Measurements from ENCODE around the gene POLG2. TPM values are rescaled to one million over a fixed set of nuclear protein-coding genes. Genes with fewer than 3 reads are reported as not detected.

POLG2 gene
- polyA plus RNA-seq, 2 of the 4 experiments (the other 2 are of a cell fraction) = 26.3 to 31.3 TPM

DNA sequence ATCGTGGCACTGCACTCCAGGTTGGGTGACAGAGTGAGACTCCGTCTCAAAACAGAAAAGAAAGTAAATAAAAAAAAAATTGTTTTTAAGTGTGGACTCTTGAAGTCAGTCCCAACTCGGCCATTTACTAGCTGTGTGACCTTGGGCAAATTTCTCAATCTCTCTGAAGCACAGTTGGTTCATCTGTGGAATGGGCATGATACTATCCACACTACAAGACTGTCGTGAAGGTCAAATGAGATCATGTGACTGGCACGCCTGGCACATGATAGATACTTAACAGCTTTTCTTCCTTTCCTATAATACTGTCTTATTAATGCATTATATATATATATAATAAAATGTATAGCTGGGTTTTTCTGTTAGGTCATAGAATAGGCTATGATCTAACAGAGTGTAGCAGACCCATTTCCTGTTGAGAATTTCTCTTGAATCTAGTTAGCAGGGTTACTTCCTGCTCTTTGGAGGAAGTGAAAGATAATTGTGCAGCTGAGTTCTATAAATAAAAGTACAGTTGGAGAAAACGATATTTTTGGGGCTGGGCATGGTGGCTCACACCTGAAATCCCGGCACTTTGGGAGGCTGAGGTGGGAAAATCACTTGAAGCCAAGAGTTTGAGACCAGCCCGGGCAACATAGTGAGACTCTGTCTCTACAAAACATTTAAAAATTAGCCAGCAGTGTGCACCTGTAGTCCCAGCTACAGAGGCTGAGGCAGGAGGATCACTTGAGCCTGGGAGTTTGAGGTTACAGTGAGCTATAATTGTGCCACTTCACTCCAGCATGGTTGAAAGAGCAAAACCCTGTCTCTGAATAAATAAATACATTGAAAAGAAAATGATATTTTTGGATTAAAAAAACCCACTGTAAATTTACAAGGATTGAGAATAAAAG is 40.6 kb downstream of the POLG2 start:
- POLR2A ChIA-PET = no interaction called here
- no peaks in the 10 kb centered on the region for H3K9me3 ChIP-seq
- no peak overlapping the region for H3K4me2 ChIP-seq
- H3K4me1 ChIP-seq = peaks cover 5% of the 10 kb centered on the region; the same call in 1 of the 3 replicates
- ATAC-seq = no peak
- H3K27ac ChIP-seq = no peak overlapping the region
- no peak for FAIRE-seq
- TF ChIP-seq KDM1A (IDR thresholded peaks at IDR 0.05; ENCODE audit: low read depth) (no peak), MAZ (IDR thresholded peaks at IDR 0.05; ENCODE audit: borderline replicate concordance, low read depth, low read length) (no peak), CBX2 (IDR thresholded peaks at IDR 0.05; ENCODE audit: borderline replicate concordance, low read depth) (no peak)
- TF ChIP-seq, protein P1, sequence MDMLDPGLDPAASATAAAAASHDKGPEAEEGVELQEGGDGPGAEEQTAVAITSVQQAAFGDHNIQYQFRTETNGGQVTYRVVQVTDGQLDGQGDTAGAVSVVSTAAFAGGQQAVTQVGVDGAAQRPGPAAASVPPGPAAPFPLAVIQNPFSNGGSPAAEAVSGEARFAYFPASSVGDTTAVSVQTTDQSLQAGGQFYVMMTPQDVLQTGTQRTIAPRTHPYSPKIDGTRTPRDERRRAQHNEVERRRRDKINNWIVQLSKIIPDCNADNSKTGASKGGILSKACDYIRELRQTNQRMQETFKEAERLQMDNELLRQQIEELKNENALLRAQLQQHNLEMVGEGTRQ (IDR thresholded peaks at IDR 0.05) = 0 out of 2 replicates have a peak, but pooled peaks have one; percentile 10
- TF ChIP-seq, protein P2, sequence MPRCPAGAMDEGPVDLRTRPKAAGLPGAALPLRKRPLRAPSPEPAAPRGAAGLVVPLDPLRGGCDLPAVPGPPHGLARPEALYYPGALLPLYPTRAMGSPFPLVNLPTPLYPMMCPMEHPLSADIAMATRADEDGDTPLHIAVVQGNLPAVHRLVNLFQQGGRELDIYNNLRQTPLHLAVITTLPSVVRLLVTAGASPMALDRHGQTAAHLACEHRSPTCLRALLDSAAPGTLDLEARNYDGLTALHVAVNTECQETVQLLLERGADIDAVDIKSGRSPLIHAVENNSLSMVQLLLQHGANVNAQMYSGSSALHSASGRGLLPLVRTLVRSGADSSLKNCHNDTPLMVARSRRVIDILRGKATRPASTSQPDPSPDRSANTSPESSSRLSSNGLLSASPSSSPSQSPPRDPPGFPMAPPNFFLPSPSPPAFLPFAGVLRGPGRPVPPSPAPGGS (IDR thresholded peaks at IDR 0.05) = no peak
- WGBS (ENCODE audit: missing lambda C conversion rate) = 74% methylated on average over 8 of the region's 8 CpGs
- DNase-seq (ENCODE audit: low read depth in 1 of 2, low spot score in 1 of 2) = no peak
- no peak overlapping the region for H3K4me3 ChIP-seq
- CTCF ChIA-PET = interaction anchor here (0.7 to 3.1 kb wide), 7 partner anchors 14 to 193 kb away, joined by 3 to 24 read pairs (median 3); no protein-coding TSS in a partner anchor

DNA sequence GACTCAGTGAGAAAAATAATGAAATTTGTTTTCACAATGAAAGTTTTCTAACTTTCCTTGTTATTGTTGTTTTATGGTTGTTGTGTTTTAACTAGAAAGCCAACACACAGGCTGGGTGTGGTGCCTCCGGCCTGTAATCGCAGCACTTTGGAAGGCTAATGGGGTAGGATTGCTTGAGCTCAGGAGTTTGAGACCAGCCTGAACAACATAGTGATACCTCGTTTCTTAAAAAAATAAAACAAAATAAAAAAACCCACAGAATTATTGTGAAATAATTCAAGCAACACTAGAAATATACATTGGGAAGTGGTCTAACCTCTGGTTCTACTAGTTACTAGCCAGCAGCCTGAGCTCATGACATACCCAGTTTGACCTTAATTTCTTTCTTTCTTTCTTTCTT is 47.3 kb downstream of the POLG2 start:
- ATAC-seq (no peak), FAIRE-seq (no peak), DNase-seq (ENCODE audit: low read depth in 1 of 2, low spot score in 1 of 2) (no peak)
- peaks cover 16% of the 10 kb centered on the region for H3K4me1 ChIP-seq
- 75% methylated on average over 3 of the region's 3 CpGs for WGBS (ENCODE audit: missing lambda C conversion rate)
- H3K27ac ChIP-seq = peak overlapping the region; percentile 12 to 66; a peak in 5 of 6 replicates
- TF ChIP-seq HOXB5 (CRISPR knock-in tag; IDR thresholded peaks at IDR 0.05) (no peak), FOXS1 (CRISPR knock-in tag; IDR thresholded peaks at IDR 0.05) (no peak), CEBPB (IDR thresholded peaks at IDR 0.05) (no peak; a peak in 1 of 4 replicates), TP53 (CRISPR knock-in tag; IDR thresholded peaks at IDR 0.05) (no peak)
- no peak overlapping the region for H3K4me3 ChIP-seq
- peak overlapping the region; percentile 48 for H3K4me2 ChIP-seq
- POLR2A ChIA-PET = interaction anchor here (1.0 to 1.3 kb wide), 2 partner anchors 57 kb away, joined by 3 read pairs; partner anchors contain the start of genes CEP95 and DDX5
- no peaks in the 10 kb centered on the region for H3K9me3 ChIP-seq
- CTCF ChIA-PET = interaction anchor here (0.6 to 7.6 kb wide), 5 partner anchors 11 to 691 kb away, joined by 3 to 54 read pairs (median 4); no protein-coding TSS in a partner anchor

DNA sequence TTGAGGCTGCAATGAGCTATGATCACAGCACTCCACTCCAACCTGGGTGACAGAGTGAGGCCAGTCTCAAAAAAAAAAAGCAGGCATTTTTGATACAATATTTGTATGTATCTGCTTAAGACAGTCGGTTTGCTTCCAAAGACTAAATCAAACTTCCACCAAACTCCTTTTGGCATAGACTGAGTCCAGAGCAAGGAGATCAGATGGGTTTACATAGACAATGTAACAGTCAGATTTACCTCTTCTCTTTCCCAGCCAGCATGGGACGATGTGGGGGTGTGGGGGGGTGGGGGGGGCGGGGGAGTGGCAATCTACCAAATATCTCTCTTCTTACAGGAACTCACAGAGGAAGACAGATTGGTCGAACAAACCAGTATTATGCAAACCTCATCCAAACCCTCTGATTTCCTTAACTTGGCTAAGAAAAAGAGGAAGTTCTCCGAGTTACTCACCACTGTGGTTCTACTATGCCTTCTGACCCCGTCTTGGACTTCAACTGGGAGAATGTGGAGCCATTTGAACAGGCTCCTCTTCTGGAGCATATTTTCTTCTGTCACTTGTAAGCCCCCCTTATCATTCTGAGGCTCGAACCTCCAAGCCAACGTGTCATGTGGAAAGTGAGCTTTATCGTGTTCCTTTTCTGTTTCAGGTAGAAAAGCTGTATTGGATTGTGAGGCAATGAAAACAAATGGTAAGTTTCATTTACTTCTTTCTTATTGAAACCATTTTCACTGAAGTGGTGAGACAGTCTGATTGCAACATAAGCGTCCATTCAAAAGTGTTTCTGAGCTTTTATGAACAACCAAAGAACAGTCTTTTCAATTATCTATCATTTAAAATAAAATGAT is 48.0 kb downstream of the POLG2 start, which contains the start of gene MILR1:
Gene MILR1, plus strand, starts transcription at position 451 of the 848 bp plus-strand sequence. Its CDS starts 54 bp downstream, at position 505.
- Histone ChIP-seq H3K9me3 (no peaks in the 10 kb centered on the region), H3K4me3 (no peak within 1 kb of the TSS), H3K4me1 (peaks cover 17% of the 10 kb centered on the region), H3K27ac (peak within 1 kb of the TSS; percentile 12 to 66), H3K4me2 (peak within 1 kb of the TSS; percentile 48)
- POLR2A ChIA-PET = interaction anchor here (1.0 kb wide), 1 partner anchor 57 kb away, joined by 3 read pairs; the partner anchor contains the start of genes CEP95 and DDX5
- TF ChIP-seq CEBPB (IDR thresholded peaks at IDR 0.05) (peak; percentile 22 to 31; a peak in 1 of 4 replicates), SMC3 (IDR thresholded peaks at IDR 0.05) (no peak), FOSL2 (IDR thresholded peaks at IDR 0.05) (peak; percentile 41; the same call in 1 of the 2 replicates), FOSL2 (CRISPR knock-in tag; IDR thresholded peaks at IDR 0.05) (peak; percentile 78)
- FAIRE-seq (no peak), DNase-seq (ENCODE audit: low read depth in 1 of 2, low spot score in 1 of 2) (peak; percentile 56 to 75), ATAC-seq (peak; percentile 91 to 96)
- CTCF ChIA-PET = interaction anchor here (0.6 to 7.6 kb wide), 8 partner anchors 11 to 691 kb away, joined by 3 to 54 read pairs (median 4); no protein-coding TSS in a partner anchor
- 35% methylated on average over 10 of the region's 10 CpGs for WGBS (ENCODE audit: missing lambda C conversion rate)

DNA sequence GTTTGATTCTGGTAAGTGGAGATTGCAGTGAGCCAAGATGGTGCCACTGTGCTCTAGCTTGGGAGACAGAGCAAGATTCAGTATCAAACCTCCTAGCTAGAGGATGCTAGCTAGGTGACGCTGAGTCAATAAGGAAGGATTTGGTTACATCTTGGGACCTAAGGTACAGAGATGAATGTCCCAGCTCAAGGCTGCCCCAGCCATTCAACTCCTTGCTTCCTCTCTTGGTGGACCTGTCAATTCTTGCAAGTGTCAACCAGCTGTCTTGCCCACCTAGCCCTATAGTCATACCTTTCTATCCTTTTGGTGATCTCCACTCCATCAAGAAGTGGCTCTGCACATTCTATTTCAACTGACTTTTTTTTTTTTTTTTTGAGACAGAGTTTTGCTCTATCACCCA is 49.3 kb downstream of the POLG2 start:
- H3K9me3 ChIP-seq = no peaks in the 10 kb centered on the region
- WGBS (ENCODE audit: missing lambda C conversion rate) = 95% methylated on average over 1 of the region's 1 CpG
- ChIA-PET POLR2A (interaction anchor here (0.8 kb wide), 1 partner anchor 33 kb away, joined by 3 read pairs; no protein-coding TSS in a partner anchor), CTCF (interaction anchor here (0.7 to 7.6 kb wide), 8 partner anchors 15 to 501 kb away, joined by 3 to 54 read pairs (median 4); no protein-coding TSS in a partner anchor)
- ATAC-seq = no peak
- DNase-seq (ENCODE audit: low read depth in 1 of 2, low spot score in 1 of 2) = no peak
- H3K4me1 ChIP-seq = peaks cover 31% of the 10 kb centered on the region
- no peak overlapping the region for H3K4me3 ChIP-seq
- H3K27ac ChIP-seq = no peak overlapping the region
- no peak for FAIRE-seq
- H3K4me2 ChIP-seq = no peak overlapping the region
- no peak for TF ChIP-seq CEBPB (IDR thresholded peaks at IDR 0.05)
- TF ChIP-seq, protein P3, sequence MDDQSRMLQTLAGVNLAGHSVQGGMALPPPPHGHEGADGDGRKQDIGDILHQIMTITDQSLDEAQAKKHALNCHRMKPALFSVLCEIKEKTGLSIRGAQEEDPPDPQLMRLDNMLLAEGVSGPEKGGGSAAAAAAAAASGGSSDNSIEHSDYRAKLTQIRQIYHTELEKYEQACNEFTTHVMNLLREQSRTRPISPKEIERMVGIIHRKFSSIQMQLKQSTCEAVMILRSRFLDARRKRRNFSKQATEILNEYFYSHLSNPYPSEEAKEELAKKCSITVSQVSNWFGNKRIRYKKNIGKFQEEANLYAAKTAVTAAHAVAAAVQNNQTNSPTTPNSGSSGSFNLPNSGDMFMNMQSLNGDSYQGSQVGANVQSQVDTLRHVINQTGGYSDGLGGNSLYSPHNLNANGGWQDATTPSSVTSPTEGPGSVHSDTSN (IDR thresholded peaks at IDR 0.05) = no peak
- no peak for TF ChIP-seq CHD2 (IDR thresholded peaks at IDR 0.05; ENCODE audit: low read length, partially characterized antibody)
- no peak for TF ChIP-seq FOSB (CRISPR knock-in tag; IDR thresholded peaks at IDR 0.05)
- TF ChIP-seq, protein P4, sequence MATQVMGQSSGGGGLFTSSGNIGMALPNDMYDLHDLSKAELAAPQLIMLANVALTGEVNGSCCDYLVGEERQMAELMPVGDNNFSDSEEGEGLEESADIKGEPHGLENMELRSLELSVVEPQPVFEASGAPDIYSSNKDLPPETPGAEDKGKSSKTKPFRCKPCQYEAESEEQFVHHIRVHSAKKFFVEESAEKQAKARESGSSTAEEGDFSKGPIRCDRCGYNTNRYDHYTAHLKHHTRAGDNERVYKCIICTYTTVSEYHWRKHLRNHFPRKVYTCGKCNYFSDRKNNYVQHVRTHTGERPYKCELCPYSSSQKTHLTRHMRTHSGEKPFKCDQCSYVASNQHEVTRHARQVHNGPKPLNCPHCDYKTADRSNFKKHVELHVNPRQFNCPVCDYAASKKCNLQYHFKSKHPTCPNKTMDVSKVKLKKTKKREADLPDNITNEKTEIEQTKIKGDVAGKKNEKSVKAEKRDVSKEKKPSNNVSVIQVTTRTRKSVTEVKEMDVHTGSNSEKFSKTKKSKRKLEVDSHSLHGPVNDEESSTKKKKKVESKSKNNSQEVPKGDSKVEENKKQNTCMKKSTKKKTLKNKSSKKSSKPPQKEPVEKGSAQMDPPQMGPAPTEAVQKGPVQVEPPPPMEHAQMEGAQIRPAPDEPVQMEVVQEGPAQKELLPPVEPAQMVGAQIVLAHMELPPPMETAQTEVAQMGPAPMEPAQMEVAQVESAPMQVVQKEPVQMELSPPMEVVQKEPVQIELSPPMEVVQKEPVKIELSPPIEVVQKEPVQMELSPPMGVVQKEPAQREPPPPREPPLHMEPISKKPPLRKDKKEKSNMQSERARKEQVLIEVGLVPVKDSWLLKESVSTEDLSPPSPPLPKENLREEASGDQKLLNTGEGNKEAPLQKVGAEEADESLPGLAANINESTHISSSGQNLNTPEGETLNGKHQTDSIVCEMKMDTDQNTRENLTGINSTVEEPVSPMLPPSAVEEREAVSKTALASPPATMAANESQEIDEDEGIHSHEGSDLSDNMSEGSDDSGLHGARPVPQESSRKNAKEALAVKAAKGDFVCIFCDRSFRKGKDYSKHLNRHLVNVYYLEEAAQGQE (IDR thresholded peaks at IDR 0.05) = no peak
- no peak for TF ChIP-seq MAFK (IDR thresholded peaks at IDR 0.05; ENCODE audit: partially characterized antibody)
- no peak for TF ChIP-seq MAZ (IDR thresholded peaks at IDR 0.05; ENCODE audit: borderline replicate concordance, low read depth, low read length)
- no peak for TF ChIP-seq TP53 (CRISPR knock-in tag; IDR thresholded peaks at IDR 0.05)
